GM18868 (cell line): ENCODE data around the gene ENPP6.

Experiments used
- ATAC-seq: cut with Tn5 transposase; IDR thresholded peaks from one replicate; pipeline ENCODE4 v1.9.1; 2021; ENCODE audit warnings: mild to moderate bottlenecking, moderate library complexity; ENCODE audit not compliant: unreplicated experiment

The ENPP6 gene

GRCh38 chr4:184192933-184193332 lies 24.7 kb downstream of the ENPP6 start:
- no peak for ATAC-seq

GRCh38 chr4:184191267-184191666 lies 26.4 kb downstream of the ENPP6 start:
- ATAC-seq, result no peak

DNA sequence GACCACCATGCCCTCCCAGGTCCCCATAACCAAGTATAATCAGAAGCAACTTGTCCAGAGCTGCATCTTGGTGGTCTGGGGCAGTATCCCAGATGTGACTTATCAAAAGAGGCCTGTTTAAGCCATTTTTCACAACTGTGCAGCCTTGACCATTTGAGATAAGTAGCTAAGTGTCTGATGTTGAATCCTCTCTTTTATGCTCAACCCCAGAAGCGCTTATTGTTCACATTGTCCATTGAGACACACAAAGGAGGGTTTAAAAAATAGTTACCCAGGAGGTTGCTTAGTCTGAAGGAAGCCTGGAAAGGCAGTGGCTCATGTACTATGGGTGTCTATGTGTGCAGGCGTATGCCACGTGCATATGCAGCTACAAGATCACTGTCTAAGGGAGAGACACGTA lies 27.0 kb downstream of the ENPP6 start:
- no peak for ATAC-seq

- no peak for ATAC-seq
Observed at GRCh38 chr4:184189966-184190365, 27.7 kb downstream of the ENPP6 start.

DNA sequence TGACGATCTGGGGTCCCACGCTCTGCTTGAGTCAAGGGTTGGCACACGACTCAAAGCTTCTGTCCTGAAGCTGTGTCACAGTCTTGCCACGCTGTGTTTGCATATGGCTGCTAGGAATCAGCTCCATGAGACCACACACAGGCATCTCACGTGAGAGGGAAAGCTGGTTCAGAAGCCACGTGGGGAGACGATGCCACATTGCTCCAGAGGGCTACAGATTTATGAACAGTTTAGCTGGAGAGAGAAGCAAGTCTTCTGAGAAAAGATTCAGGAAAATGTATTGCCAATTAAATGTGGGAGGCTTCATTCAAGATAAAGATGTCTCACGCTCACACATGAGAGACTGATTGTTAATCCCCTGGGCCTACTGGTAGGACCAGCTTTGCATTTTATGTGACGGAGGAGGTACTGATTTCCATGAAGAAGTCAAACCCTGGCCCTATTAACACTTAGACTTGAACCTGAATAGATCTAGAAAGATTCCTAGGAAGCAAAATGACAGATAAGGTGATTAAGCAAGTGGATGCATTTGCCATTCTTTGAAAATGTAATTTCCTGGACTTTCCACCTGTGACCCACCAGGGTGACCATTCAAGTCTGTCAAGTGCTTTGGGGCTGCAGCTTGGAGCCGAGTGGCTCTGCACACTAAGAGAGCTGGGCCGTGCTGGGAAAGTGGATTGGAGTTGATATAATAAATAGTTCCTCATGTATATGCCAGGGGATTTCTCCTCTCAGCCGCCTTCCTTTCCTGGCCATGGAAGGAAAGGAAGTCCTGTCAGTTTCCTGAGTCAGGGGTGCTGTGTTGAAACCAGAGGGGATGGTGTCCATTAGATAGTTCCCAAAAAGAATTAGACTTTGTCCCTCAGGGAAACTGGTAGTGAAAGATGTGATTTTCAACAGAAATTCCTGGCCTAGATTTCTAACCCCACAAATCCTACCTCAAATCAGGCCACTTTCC lies 29.0 kb downstream of the ENPP6 start:
- no peak for ATAC-seq

DNA sequence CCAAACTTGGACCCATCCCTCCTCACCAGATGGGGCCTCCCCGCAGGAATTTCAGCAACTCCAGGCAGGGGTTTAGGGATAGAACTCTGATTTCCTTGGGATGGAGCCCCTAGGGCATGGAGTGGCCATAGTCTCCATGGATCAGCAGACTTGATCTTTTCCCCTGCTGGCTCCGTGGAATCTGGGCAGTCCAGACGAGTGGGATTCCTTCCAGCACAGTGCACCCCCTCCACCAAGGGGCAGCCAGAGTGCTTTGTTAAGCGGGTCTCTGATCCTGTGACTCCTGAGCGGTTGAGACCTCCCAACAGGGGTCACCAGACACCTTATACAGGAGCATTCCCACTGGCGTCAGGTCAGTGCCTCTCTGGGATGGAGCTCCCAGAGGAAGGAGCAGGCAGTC lies 40.4 kb downstream of the ENPP6 start:
- no peak for ATAC-seq

DNA sequence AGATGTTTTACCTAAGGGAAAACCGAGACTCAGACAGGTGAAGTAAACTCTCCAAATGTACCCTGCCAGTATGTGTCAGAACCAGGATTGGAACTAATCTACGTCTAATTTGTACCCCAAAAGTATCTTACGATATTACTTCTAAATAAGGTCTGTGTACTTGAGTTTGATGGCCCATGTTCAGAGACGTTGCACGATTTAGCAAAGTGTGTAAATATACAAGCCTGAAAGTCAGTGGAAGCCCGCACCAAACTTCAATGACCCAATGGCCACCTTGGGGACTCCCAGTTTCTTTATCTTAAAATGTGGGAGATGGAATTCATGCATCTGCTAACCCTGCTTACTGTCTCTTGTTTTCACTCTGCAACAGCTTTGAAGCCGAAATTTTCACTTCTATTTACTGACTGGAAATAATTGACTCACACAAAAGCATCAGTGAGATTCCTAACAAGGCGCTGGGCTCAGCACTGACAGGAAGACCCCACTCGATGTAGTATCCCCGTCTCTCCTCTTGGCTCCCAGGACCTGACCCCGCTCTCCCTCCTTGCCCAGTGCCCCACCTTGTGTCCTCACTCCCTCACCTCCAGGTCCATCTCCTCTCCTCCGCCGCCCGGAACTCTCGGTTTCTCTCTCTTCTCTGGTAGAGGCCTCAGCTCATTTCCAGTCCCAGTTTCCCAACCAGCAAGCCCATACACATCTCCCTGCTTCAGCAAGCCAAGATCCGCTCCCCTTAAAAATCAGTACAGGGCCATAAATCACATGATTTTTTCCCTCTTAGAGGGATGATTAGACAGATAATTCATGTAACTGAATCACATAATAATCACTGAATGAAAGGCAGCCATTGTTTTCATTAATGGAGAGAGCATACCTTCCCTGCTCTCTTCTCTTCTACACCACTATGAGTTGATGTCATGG lies 42.8 kb downstream of the ENPP6 start:
- ATAC-seq, result no peak

GRCh38 chr4:184171011-184171410 lies 46.7 kb downstream of the ENPP6 start:
- no peak for ATAC-seq

DNA sequence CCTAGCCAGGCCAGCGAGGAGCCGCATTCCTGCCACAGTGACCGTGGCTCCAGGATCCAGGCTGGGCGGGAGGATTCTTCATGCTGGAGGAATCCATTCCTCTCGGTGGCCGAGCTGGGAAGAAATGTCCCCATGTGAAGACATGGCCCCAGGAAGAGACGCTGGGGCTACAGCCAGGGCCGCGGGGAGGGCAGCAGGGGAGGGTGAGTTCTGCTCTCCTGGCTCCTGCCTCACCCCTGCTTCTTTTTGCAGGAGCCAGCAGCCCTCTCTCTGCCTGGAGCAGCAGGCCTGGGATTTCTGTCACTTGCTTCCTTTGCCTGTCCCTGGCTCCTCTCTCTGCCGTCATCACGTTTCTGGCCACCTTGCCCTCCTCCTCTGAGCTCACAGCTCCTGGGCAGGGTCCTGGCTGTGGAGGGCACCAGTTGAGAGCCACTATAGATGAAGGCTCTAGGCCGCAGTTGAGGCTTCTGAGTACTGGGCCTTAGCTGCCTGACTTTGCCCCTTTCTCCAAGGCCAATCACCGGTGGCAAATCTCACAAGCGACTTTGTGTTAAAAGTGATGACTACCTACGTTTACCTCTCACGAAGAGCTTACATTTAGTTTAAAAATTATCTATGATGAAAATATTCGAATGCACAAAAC lies 48.3 kb downstream of the ENPP6 start:
- ATAC-seq, result no peak

DNA sequence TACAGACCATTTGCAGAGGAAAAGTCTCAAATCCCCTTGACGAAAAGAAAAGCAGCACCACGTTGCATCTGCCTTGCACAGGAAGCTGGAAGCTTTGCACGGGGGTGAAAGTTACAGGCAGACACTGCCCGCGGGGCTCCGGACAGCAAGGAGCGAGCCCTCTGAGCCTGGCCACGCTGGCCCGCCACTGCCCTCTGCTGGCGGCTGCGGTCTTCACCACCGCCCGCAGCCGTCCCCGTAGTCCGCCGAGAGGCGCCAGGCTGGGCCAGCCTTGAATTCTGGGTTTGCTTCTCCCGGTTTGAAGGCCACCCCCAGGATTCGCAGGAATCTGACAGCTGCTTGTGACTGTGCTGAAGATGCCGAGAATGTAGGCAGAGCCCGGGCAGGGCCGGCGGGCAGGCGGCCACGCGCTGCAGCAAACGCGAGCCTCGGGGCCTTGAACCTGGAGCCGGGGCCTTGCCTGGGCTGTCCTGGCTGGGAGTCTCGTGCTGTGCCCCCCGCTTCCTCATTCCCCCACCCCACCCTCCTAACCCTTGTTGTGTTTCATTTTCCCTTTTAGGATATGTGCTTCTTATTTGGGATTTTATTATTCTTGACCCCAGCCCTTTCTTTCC lies 49.2 kb downstream of the ENPP6 start:
- peak; percentile 91 for ATAC-seq

DNA sequence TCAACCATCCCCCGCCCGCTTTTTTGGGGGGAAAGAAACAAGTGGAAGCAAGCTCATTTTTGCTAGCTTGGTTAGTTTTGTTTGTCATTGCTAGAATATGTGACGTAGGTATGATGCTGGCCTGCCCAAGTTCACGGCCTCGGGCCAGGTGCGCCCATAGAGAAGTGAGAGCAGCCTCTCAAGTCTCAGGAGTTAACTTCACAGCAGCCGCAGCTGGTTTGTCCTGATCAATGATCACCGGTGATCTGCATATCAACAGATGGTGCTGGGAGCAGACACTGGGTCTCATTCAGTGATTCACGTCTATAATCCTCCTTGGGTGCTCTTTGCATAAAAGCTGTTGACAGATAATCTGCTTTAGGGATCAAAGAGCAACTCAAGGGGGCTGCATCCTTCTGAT lies 50.1 kb downstream of the ENPP6 start:
- no peak for ATAC-seq

- ATAC-seq, result no peak
Observed at GRCh38 chr4:184166736-184167135, 50.9 kb downstream of the ENPP6 start.

GRCh38 chr4:184165291-184165690 lies 52.4 kb downstream of the ENPP6 start:
- no peak for ATAC-seq

DNA sequence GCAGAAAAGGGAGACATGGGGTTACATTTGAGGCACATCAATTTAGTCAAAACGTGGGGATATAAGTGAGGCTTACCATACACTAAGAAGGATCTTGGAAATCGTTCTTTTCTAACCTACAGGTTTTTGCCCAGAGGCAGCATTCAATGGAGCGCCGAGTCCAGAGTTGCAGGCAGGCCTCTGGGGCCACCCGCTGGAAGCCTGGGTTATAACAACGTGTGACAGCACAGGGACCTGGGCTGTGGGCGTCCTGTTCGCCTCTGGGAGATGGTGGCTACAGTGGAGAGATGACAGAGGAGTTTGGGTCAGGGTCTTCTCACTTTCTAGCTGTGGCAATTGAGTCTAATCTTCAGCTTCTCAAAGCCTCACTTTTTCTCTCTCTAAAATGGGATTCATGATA lies 53.9 kb downstream of the ENPP6 start:
- ATAC-seq, result peak; percentile 52

GRCh38 chr4:184162596-184162995 lies 55.1 kb downstream of the ENPP6 start:
- no peak for ATAC-seq

DNA sequence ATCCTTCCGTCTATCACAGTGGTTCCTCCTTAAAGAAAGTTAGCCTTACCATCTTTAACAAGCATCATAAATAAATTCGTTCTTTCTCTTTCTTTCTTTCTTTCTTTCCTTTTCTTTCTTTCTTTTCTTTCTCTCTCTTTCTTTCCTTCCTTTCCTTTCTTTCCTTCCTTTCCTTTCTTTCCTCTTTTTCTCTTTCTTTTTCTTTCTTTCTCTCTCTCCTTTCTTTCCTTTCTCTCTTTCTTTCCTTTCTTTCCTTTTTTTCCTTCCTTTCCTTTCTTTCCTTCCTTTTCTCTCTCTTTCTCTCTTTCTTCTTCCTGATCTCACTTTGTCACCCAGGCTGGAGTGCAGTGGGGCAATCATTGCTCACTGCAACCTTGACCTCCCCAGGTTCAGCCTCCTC lies 60.4 kb downstream of the ENPP6 start:
- no peak for ATAC-seq

DNA sequence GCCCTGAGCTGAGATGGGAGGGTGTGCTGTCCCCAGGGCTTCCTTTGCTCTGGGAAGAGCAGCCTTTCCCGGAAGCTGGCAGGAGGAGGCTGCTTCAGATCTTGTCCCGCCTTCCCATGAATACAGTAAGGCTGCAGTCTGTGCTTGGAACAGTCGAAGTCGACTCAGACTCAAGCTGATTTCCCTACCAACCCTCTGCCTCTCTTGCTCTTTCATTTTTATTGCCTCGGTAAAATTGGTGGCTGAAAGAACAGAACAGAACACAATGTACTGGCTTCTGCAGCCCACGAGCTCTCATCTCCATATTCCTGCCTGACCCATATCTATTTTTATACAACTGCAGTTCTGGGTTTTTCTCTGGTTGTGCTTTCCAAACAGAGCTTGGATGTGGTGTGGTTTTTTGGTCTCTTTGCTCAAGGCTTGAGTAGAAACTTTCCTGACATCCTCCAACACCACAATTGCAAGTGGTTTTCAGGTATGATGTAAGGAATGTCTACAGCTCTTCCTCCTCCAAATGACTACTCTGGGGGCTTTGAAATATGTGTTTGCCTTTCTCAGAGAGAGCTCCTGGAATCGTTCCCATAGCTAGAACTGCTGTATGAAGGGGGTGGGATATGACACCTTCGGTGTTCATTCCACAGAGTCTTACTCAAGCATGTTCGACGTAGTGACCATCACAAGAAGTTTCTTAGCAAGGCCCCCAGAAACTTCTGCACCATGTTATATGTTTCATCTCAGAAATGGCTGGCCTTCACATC lies 61.3 kb downstream of the ENPP6 start:
- ATAC-seq, result no peak

GRCh38 chr4:184154199-184154598 lies 63.5 kb downstream of the ENPP6 start:
- ATAC-seq, result no peak

GRCh38 chr4:184153781-184154180 lies 63.9 kb downstream of the ENPP6 start:
- no peak for ATAC-seq

- no peak for ATAC-seq
Observed at GRCh38 chr4:184151988-184152485, 65.6 kb downstream of the ENPP6 start.
